OCI-LY1 (cell line): ENCODE data around the gene PRKCB.

Source experiments
- EZH2 ChIP-seq: fragments of 200-600 bp; sonication (generic), shearing (Covaris generic); IDR thresholded peaks from 2 replicates; pipeline ENCODE4 v1.8.0; 2017; ENCODE audit warnings: borderline replicate concordance, mixed run types, mild to moderate bottlenecking, antibody characterized with exemption, low read length, moderate library complexity, mixed read lengths
- TF ChIP-seq, protein P1 (sequence below): fragments of 200-600 bp; sonication (generic), shearing (Covaris generic); IDR thresholded peaks from 2 replicates; pipeline ENCODE4 v1.5.1; 2017; ENCODE audit warnings: mild to moderate bottlenecking, antibody characterized with exemption, low read length, moderate library complexity, mixed read lengths

DNA sequence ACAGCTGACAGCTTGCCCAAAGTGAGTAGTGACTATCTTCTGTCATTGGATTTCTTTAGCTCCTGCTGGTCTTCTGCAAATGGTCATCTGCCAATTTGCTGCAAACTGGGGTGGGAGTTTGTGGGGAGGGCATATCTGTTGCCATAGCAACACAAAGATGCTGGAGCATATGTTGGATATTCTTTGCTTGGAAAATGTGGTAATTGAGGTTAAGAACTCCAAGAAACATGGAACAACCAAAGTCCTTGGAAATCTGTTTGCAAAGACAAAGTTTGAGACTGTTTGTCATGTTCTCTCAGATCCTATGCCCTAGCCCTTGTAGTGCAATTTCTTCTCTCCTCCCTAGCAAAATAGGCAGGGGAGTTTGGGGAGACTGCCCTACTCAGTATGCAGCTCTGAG, 155.3 kb downstream of the PRKCB start:
- TF ChIP-seq, protein P1, sequence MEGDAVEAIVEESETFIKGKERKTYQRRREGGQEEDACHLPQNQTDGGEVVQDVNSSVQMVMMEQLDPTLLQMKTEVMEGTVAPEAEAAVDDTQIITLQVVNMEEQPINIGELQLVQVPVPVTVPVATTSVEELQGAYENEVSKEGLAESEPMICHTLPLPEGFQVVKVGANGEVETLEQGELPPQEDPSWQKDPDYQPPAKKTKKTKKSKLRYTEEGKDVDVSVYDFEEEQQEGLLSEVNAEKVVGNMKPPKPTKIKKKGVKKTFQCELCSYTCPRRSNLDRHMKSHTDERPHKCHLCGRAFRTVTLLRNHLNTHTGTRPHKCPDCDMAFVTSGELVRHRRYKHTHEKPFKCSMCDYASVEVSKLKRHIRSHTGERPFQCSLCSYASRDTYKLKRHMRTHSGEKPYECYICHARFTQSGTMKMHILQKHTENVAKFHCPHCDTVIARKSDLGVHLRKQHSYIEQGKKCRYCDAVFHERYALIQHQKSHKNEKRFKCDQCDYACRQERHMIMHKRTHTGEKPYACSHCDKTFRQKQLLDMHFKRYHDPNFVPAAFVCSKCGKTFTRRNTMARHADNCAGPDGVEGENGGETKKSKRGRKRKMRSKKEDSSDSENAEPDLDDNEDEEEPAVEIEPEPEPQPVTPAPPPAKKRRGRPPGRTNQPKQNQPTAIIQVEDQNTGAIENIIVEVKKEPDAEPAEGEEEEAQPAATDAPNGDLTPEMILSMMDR: no peak
- no peak for TF ChIP-seq EZH2
